Smooth muscle cell (in vitro differentiated cells): ENCODE results near the gene ACO1. TPM values are rescaled to one million over a fixed set of nuclear protein-coding genes. Genes with fewer than 3 reads are reported as not detected.

Experiments
- DNase-seq: peaks from one replicate; lab custom pipeline; 2025; ENCODE audit not compliant: unreplicated experiment; lab: John Stamatoyannopoulos, UW
- H2AFZ ChIP-seq: fragments of 200-600 bp; sonication (generic); 2 replicates; pipeline ENCODE4 v1.6.0; 2016; ENCODE audit warnings: antibody characterized with exemption, low read depth, mild to moderate bottlenecking
- H3F3A ChIP-seq: fragments of 200-600 bp; sonication (generic); 2 replicates; pipeline ENCODE4 v1.6.0; 2017; ENCODE audit warnings: antibody characterized with exemption, low read depth
- H3K27ac ChIP-seq: fragments of 200-600 bp; sonication (generic); 2 replicates; pipeline ENCODE4 v1.5.1; 2016; ENCODE audit warnings: low read depth, mild to moderate bottlenecking
- H3K27me3 ChIP-seq: fragments of 200-600 bp; sonication (generic); 2 replicates; pipeline ENCODE4 v1.6.1; 2016; ENCODE audit warnings: low read depth, mild to moderate bottlenecking
- H3K36me3 ChIP-seq: fragments of 200-600 bp; sonication (generic); 2 replicates; pipeline ENCODE4 v1.5.1; 2016; ENCODE audit warnings: low read depth
- H3K4me1 ChIP-seq: fragments of 200-600 bp; sonication (generic); 2 replicates; pipeline ENCODE4 v1.5.1; 2016; ENCODE audit warnings: low read depth
- H3K4me2 ChIP-seq: fragments of 200-600 bp; sonication (generic); 2 replicates; pipeline ENCODE4 v1.6.0; 2016; ENCODE audit warnings: mild to moderate bottlenecking
- H3K4me3 ChIP-seq: fragments of 200-600 bp; sonication (generic); 2 replicates; pipeline ENCODE4 v1.5.1; 2016; ENCODE audit warnings: mild to moderate bottlenecking
- H3K79me2 ChIP-seq: fragments of 200-600 bp; sonication (generic); 2 replicates; pipeline ENCODE4 v1.6.0; 2016; ENCODE audit warnings: low read depth, mild to moderate bottlenecking
- H3K9ac ChIP-seq: fragments of 200-600 bp; sonication (generic); 2 replicates; pipeline ENCODE4 v1.6.0; 2016; ENCODE audit warnings: low read depth
- H3K9me3 ChIP-seq: fragments of 200-600 bp; sonication (generic); replicated peaks from 2 replicates; pipeline ENCODE4 v1.5.1; 2016; ENCODE audit warnings: low read depth
- H4K20me1 ChIP-seq: fragments of 200-600 bp; sonication (generic); 2 replicates; pipeline ENCODE4 v1.6.0; 2016; ENCODE audit warnings: low read depth
- CTCF ChIP-seq: fragments of 200-600 bp; sonication (generic); IDR thresholded peaks from 2 replicates; pipeline ENCODE4 v1.5.1; 2017; ENCODE audit warnings: borderline replicate concordance, mild to moderate bottlenecking, antibody characterized with exemption; ENCODE audit not compliant: insufficient read depth, poor library complexity, severe bottlenecking
- WGBS: methylation state at CpG from one replicate; pipeline ENCODE4 v1.1.7; 2016; ENCODE audit warnings: low lambda C conversion rate; 5-methylcytosine and 5-hydroxymethylcytosine counted together
- polyA plus RNA-seq: library from polyadenylated mRNA; unstranded; fragments of >200 nt; fragmentation: Nextera tagmentation; extraction: Ambion mirVana; gene quantifications from 2 replicates; pipeline ENCODE4 v1.2.1, GENCODE V29; 2016
- total RNA-seq: library from RNA; depleted of rRNA; stranded (reverse); fragments of >200 nt; gene quantifications from 2 replicates; pipeline ENCODE4 v1.2.3, GENCODE V29; 2014

ACO1 gene
- total and polyA plus RNA-seq, 2 experiments from 2014 or later: 72.3 to 74.4 TPM

GRCh38 chr9:32500768-32501167, 116.3 kb downstream of the ACO1 start:
- H3K4me1 ChIP-seq: no peaks in the 10 kb centered on the region
- peaks cover 6% of the 10 kb centered on the region for H3K36me3 ChIP-seq
- WGBS: 86% methylated on average over 2 of the region's 2 CpGs
- H3K27me3 ChIP-seq: no peaks in the 10 kb centered on the region
- H3K9ac ChIP-seq: no peak overlapping the region
- no peaks in the 10 kb centered on the region for H3K79me2 ChIP-seq
- no peak overlapping the region for H2AFZ ChIP-seq
- no peaks in the 10 kb centered on the region for H4K20me1 ChIP-seq
- no peak overlapping the region for H3K4me3 ChIP-seq
- H3K4me2 ChIP-seq: no peak overlapping the region
- H3F3A ChIP-seq: no peaks in the 10 kb centered on the region
- no peak for DNase-seq
- TF ChIP-seq CTCF: no peak
- H3K9me3 ChIP-seq: no peaks in the 10 kb centered on the region
- H3K27ac ChIP-seq: peak overlapping the region; percentile 11

- DNase-seq: no peak
- no peaks in the 10 kb centered on the region for H3F3A ChIP-seq
- no peak overlapping the region for H3K27ac ChIP-seq
- H3K9ac ChIP-seq: no peak overlapping the region
- H4K20me1 ChIP-seq: no peaks in the 10 kb centered on the region
- no peaks in the 10 kb centered on the region for H3K9me3 ChIP-seq
- H3K4me1 ChIP-seq: no peaks in the 10 kb centered on the region
- H3K36me3 ChIP-seq: no peaks in the 10 kb centered on the region
- WGBS: 89% methylated on average over 1 of the region's 1 CpG
- no peaks in the 10 kb centered on the region for H3K27me3 ChIP-seq
- H2AFZ ChIP-seq: no peak overlapping the region
- no peak overlapping the region for H3K4me2 ChIP-seq
- TF ChIP-seq CTCF: no peak
- no peak overlapping the region for H3K4me3 ChIP-seq
- H3K79me2 ChIP-seq: no peaks in the 10 kb centered on the region
Observed at GRCh38 chr9:32501868-32502267, 117.4 kb downstream of the ACO1 start.

GRCh38 chr9:32502464-32502863, 118.0 kb downstream of the ACO1 start:
- H3K9me3 ChIP-seq: no peaks in the 10 kb centered on the region
- no peaks in the 10 kb centered on the region for H4K20me1 ChIP-seq
- no peak overlapping the region for H3K4me3 ChIP-seq
- H3K4me1 ChIP-seq: no peaks in the 10 kb centered on the region
- H3F3A ChIP-seq: no peaks in the 10 kb centered on the region
- H3K27me3 ChIP-seq: no peaks in the 10 kb centered on the region
- H3K36me3 ChIP-seq: no peaks in the 10 kb centered on the region
- H3K9ac ChIP-seq: no peak overlapping the region
- H3K4me2 ChIP-seq: no peak overlapping the region
- DNase-seq: no peak
- 61% methylated on average over 4 of the region's 4 CpGs for WGBS
- H3K79me2 ChIP-seq: no peaks in the 10 kb centered on the region
- no peak overlapping the region for H2AFZ ChIP-seq
- no peak overlapping the region for H3K27ac ChIP-seq
- TF ChIP-seq CTCF: no peak

- H2AFZ ChIP-seq: no peak overlapping the region
- H3K4me2 ChIP-seq: no peak overlapping the region
- no peak overlapping the region for H3K4me3 ChIP-seq
- no peaks in the 10 kb centered on the region for H3K27me3 ChIP-seq
- H3K4me1 ChIP-seq: no peaks in the 10 kb centered on the region
- no peak overlapping the region for H3K9ac ChIP-seq
- no peaks in the 10 kb centered on the region for H4K20me1 ChIP-seq
- no peaks in the 10 kb centered on the region for H3K79me2 ChIP-seq
- no peaks in the 10 kb centered on the region for H3K36me3 ChIP-seq
- H3F3A ChIP-seq: no peaks in the 10 kb centered on the region
- H3K27ac ChIP-seq: no peak overlapping the region
- H3K9me3 ChIP-seq: no peaks in the 10 kb centered on the region
- no peak for TF ChIP-seq CTCF
- 77% methylated on average over 3 of the region's 3 CpGs for WGBS
- no peak for DNase-seq
Observed at GRCh38 chr9:32503008-32503407, 118.6 kb downstream of the ACO1 start.
